ENCODE results near the gene ADCY9.
"Not testable (repeated sequence)": the region's sequence is repeated elsewhere in the genome, so short reads cannot be mapped to it uniquely, and the experiment has no call there.

The ADCY9 gene

DNA sequence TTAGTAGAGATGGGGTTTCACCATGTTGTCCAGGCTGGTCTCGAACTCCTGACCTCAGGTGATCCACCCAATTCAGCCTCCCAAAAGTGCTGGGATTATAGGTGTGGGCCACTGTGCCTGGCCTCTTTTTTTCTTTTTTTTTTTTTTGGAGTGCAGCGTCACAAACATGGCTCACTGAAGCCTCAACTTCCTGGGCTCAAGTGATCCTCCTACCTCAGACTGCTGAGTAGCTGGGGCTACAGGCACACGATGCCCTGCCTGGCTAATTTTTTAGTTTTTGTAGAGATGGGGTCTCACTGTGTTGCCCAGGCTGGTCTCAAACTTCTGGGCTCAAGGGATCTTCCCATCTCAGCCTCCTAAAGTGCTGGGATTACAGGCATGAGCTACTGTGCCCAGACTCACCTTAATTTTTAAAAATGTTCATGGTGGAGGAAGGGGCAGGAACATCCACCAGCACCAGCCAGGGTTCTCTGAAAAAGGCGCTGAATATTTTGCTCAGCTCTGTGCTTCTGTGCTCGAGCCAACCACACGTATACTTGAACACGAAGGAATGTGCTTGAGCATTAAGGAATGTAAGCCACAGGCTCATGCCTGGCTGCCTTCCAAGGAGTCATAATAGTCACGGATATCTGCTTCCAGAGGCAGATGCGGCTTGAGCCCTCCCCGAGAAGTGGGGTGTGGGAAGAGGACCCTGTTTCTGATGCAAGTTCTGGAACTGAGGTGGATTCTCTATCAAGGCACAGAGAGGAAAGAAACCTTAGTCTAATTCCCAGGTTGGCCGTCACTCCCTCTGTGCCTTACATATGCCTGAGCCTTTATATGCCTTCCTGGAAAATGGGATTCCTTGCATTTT lies 170.3 kb downstream of the ADCY9 start:
- H3K27ac ChIP-seq (replicated peaks): no peak overlapping the region
- no peak for DNase-seq (ENCODE audit: low read depth in 1 of 2, low spot score in 1 of 2)
- no peak for TF ChIP-seq POLR2AphosphoS5 (IDR thresholded peaks at IDR 0.05; ENCODE audit: low read depth)
- TF ChIP-seq, protein P1, sequence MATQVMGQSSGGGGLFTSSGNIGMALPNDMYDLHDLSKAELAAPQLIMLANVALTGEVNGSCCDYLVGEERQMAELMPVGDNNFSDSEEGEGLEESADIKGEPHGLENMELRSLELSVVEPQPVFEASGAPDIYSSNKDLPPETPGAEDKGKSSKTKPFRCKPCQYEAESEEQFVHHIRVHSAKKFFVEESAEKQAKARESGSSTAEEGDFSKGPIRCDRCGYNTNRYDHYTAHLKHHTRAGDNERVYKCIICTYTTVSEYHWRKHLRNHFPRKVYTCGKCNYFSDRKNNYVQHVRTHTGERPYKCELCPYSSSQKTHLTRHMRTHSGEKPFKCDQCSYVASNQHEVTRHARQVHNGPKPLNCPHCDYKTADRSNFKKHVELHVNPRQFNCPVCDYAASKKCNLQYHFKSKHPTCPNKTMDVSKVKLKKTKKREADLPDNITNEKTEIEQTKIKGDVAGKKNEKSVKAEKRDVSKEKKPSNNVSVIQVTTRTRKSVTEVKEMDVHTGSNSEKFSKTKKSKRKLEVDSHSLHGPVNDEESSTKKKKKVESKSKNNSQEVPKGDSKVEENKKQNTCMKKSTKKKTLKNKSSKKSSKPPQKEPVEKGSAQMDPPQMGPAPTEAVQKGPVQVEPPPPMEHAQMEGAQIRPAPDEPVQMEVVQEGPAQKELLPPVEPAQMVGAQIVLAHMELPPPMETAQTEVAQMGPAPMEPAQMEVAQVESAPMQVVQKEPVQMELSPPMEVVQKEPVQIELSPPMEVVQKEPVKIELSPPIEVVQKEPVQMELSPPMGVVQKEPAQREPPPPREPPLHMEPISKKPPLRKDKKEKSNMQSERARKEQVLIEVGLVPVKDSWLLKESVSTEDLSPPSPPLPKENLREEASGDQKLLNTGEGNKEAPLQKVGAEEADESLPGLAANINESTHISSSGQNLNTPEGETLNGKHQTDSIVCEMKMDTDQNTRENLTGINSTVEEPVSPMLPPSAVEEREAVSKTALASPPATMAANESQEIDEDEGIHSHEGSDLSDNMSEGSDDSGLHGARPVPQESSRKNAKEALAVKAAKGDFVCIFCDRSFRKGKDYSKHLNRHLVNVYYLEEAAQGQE (IDR thresholded peaks at IDR 0.05; ENCODE audit: insufficient replicate concordance, low read depth): no peak
- no peak for TF ChIP-seq GABPA (IDR thresholded peaks at IDR 0.05; ENCODE audit: low read depth)
- no peak for TF ChIP-seq SPI1 (IDR thresholded peaks at IDR 0.05; ENCODE audit: borderline replicate concordance, low read depth)
- no peak for TF ChIP-seq CTCF (IDR thresholded peaks at IDR 0.05; ENCODE audit: insufficient read depth, low read length)
- no peak overlapping the region for H3K4me3 ChIP-seq (replicated peaks; ENCODE audit: insufficient read depth, low read length)
- no peaks in the 10 kb centered on the region for H3K27me3 ChIP-seq (ENCODE audit: insufficient read depth, poor library complexity, severe bottlenecking)

DNA sequence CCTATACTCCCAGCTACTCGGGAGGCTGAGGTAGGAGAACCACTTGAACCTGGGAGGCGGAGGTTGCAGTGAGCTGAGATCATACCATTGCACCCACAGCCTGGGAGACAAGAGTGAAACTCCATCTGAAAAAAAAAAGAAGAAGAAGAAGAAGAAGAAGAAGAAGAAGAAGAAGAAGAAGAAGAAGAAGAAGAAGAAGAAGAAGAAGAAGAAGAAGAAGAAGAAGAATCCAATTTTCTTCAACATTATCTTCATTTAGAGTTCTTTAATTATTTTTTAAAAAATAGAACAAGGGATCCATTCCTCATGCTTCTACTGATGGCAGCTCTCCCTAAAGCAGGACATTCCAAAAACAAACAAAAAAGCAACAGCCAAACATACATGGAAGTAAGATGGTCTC lies 171.8 kb downstream of the ADCY9 start:
- not testable (repeated sequence) for H3K27me3 ChIP-seq (ENCODE audit: insufficient read depth, poor library complexity, severe bottlenecking); H3K4me3 ChIP-seq (replicated peaks; ENCODE audit: insufficient read depth, low read length); H3K27ac ChIP-seq (replicated peaks); DNase-seq (ENCODE audit: low read depth in 1 of 2, low spot score in 1 of 2)

GRCh38 chr16:3942146-3942545 lies 174.1 kb downstream of the ADCY9 start:
- H3K4me3 ChIP-seq (replicated peaks; ENCODE audit: insufficient read depth, low read length); DNase-seq (ENCODE audit: low read depth in 1 of 2, low spot score in 1 of 2); H3K27ac ChIP-seq (replicated peaks); H3K27me3 ChIP-seq (ENCODE audit: insufficient read depth, poor library complexity, severe bottlenecking): not testable (repeated sequence)

DNA sequence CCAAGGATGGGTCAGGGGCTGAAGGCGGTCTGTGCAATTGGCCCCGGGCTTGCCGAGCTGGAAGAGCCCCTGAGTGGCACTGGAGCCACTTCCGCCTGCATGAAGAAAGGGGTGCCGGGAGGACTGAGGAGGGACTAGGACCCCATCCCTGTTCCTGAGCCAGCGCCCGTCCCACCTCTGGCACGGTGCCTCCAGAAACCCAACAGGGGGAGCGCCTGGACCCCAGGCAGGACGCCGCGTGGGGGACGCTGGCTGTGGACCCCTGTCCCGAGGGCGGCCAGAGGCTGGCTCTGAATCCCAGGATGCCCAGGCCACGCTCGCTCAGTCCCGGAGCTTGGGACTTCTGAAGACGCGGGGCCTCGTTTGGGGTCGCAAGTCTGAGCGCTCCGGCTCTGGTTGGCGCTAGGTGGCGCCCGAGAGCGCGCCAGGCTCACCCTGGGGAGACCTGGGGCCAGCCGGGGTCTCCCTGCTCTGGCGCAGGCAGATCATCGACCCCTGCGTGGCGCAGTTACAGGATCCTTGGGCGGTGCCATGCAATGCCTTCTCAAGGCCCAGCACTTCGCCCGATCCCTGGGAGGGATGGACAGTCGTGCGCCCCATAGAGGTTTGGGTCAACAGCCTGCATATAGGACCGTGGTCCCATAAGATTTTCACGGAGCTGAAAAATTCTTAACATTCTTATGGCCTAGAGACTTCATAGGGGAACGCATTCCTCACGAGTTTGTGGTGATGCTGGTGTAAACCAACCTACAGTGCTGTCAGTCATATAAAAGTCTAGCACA lies 177.2 kb downstream of the ADCY9 start:
- no peaks in the 10 kb centered on the region for H3K27me3 ChIP-seq (ENCODE audit: insufficient read depth, poor library complexity, severe bottlenecking)
- DNase-seq (ENCODE audit: low read depth in 1 of 2, low spot score in 1 of 2): peak; percentile 30 to 33
- no peak overlapping the region for H3K27ac ChIP-seq (replicated peaks)
- TF ChIP-seq POLR2AphosphoS5 (IDR thresholded peaks at IDR 0.05; ENCODE audit: low read depth): no peak
- TF ChIP-seq CTCF (IDR thresholded peaks at IDR 0.05; ENCODE audit: insufficient read depth, low read length): peak; percentile 63
- no peak for TF ChIP-seq GABPA (IDR thresholded peaks at IDR 0.05; ENCODE audit: low read depth)
- peak overlapping the region; percentile 32; the same call in 1 of the 2 replicates for H3K4me3 ChIP-seq (replicated peaks; ENCODE audit: insufficient read depth, low read length)

- DNase-seq (ENCODE audit: low read depth in 1 of 2, low spot score in 1 of 2): no peak
- no peak overlapping the region; the same call in 1 of the 2 replicates for H3K4me3 ChIP-seq (replicated peaks; ENCODE audit: insufficient read depth, low read length)
- TF ChIP-seq POLR2AphosphoS5 (IDR thresholded peaks at IDR 0.05; ENCODE audit: low read depth): no peak
- TF ChIP-seq, protein P1 (IDR thresholded peaks at IDR 0.05; ENCODE audit: insufficient replicate concordance, low read depth): no peak
- TF ChIP-seq CTCF (IDR thresholded peaks at IDR 0.05; ENCODE audit: insufficient read depth, low read length): no peak
- TF ChIP-seq GABPA (IDR thresholded peaks at IDR 0.05; ENCODE audit: low read depth): no peak
- TF ChIP-seq SPI1 (IDR thresholded peaks at IDR 0.05; ENCODE audit: borderline replicate concordance, low read depth): no peak
These were observed 177.8 kb downstream of the ADCY9 start for GRCh38 chr16:3938471-3938842.

More at GRCh38 chr16:3938471-3938842, 177.8 kb downstream of the ADCY9 start:
- Histone ChIP-seq H3K27me3 (ENCODE audit: insufficient read depth, poor library complexity, severe bottlenecking) (no peaks in the 10 kb centered on the region), H3K27ac (replicated peaks) (no peak overlapping the region)
